T-helper 9 cell (primary cell): Measurements from ENCODE around the gene GNG13.
"Not testable (repeated sequence)": the region's sequence is repeated elsewhere in the genome, so short reads cannot be mapped to it uniquely, and the experiment has no call there.

ENCODE experiments used
- DNase-seq: peaks from one replicate; pipeline ENCODE4 v3.0.0-alpha.2; 2020

The GNG13 gene

GRCh38 chr16:831571-832413 lies 31.3 kb upstream of the GNG13 start:
- no peak for DNase-seq

DNA sequence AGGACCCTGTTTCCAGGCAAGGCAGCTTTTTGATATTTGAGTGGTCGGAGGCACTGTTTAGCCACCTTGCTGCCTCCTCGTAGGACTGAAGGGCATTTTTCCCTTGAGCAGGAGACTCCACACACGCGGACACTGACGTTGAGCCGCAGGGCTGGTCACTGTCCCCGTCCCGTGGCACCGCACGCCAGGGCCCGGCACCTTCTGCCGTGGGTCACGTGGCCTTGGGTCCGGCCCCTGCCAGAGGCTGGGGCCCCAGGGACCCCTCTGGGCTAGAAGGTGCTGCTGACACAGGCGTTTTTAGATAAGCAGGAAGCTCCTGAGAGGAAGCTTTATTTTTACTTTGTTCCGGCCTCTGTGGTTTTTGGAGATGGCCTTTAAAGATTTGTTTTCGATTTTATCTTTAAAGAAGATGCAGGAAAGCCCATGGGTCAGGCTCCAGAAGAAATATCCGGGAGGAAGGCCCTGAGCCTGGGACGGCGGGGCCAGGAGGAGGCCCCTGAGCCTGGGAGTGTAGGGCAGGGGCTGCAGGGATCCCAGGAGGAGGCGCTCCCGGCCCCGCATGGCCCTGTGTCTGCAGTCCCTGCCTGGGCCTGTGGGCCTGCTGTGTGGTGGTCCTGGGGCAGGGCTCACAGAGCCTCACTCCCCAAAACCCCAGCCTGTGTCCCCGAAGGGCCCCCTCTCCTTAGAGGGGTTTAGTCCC lies 30.5 kb upstream of the GNG13 start:
- no peak for DNase-seq

- DNase-seq = no peak
Observed at GRCh38 chr16:830107-830870, 29.8 kb upstream of the GNG13 start.

GRCh38 chr16:828891-829290 lies 28.4 kb upstream of the GNG13 start:
- DNase-seq = no peak

DNA sequence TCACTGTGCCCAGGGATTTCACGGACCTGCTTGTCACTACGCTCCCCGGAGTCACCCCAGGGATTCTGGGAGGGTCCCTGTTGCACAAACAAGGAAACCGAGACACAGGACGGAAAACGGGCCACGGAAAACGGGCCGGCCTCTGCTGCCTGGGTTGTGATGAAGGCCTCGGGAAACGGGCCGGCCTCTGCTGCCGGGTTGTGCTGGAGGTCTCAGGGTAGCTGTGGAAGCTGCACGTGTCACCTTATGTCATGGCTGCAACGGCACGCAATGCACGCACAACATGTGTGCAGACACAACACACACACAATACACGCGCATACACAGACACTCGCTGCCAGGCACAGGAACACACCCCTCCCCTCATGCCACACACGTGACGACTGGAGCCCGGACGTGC lies 27.0 kb upstream of the GNG13 start:
- DNase-seq = no peak

- DNase-seq = no peak
Observed at GRCh38 chr16:825341-826061, 25.0 kb upstream of the GNG13 start.

DNA sequence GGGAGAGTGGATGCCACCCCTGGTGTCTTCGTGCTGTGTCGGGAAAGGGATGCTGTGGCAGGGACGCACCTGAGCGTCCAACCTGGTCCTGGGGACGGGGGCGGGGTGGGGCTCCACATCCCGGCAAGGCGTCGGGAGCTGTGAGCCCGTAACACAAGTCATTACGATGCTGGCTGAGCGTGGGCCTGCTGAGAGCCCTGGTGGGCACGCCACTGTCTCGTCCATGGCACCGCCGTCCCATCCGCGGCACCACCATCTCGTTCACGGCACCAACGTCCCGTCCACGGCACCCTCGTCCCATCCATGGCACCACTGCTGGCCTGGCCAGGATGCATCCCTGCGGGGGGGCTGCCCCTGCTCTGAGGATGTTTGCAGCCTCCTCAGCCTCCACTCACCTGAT lies 24.1 kb upstream of the GNG13 start:
- no peak for DNase-seq

DNA sequence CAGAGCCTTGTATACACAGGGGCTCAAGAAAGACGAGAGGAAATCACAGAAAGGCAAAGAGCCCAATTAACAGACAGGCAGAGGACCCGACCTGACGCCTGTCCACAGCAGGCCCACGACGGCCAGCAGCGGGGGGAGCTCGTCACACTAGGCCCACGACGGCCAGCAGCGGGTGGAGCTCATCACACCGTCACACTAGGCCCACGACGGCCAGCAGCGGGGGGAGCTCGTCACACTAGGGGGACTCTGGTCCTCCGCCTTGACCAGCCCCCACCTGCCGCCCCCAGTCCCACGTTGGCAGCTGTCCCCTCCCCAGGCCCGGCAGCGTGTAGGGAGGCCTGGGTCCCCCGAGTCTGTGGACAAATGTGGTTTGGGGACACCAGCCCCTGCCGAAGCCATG lies 23.7 kb upstream of the GNG13 start:
- no peak for DNase-seq

GRCh38 chr16:822909-823297 lies 22.4 kb upstream of the GNG13 start:
- no peak for DNase-seq

DNA sequence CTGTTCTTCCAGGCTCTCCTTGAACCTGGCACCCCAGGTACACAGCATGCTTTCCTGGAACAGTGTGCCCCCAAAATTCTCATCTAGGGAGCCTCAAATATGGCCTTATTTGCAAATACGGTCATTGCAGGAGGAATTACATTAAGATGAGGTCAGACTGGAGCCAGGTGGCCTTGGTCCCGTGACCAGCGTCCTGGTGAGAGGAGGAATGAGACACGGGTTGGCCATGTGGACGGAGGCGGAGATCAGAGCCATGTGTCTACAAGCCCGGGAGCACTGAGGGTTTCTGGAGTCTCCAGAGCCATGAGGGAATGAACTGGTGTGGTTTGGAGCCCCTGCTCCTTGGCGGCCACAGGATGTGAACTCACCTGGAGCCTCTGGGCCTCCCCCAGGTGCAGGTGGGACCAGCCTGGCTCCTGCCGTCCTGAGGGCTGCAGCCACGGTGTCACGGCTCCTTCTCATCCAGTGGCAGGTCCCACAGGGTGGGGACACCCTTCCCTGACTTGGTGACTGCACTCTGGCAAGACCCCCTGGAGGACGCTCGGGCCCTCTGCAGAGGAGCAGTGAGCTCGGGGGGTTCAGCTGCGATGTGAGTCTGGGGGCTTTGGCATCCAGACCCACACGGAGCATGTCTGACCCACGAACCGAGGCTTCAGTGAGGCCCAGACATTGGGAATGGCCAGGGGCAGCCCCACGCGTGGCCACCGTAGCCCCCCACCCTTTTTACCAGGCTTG lies 21.8 kb upstream of the GNG13 start:
- no peak for DNase-seq

DNA sequence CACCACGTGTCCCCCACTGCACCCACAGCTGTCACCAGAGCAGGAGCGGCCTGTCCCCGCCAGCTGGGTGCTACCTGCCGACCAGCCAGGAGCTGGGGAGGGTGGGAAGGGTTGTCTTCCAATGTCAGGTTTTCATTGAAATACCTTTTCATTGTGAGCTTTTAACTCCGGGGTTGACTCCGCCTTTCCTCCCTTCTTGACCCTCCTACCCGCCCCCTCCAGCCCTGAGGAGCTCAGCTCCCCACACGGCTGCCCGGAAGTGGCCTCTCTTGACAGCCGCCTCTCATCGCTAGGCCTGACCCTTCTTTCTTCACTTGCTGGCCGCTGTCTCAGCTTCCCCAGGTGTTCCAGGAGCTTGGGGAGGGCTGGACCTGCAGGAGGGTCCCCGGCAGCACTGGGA lies 21.2 kb upstream of the GNG13 start:
- DNase-seq = no peak

GRCh38 chr16:820748-821147 lies 20.2 kb upstream of the GNG13 start:
- no peak for DNase-seq

DNA sequence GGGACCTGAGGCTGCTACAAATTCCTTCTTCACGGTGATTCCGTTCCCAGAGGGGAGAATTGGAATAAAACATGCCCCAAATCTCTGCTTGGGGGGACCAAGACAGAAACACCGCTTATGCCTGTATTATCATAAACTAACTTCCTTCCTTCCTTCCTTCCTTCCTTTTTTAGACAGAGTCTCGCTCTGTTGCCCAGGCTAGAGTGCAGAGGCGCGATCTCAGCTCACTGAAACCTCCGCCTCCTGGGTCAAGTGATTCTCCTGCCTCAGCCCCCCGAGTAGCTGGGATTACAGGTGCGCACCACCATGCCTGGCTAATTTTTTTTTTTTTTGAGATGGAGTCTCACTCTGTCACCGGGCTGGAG lies 19.5 kb upstream of the GNG13 start:
- DNase-seq = not testable (repeated sequence)

DNA sequence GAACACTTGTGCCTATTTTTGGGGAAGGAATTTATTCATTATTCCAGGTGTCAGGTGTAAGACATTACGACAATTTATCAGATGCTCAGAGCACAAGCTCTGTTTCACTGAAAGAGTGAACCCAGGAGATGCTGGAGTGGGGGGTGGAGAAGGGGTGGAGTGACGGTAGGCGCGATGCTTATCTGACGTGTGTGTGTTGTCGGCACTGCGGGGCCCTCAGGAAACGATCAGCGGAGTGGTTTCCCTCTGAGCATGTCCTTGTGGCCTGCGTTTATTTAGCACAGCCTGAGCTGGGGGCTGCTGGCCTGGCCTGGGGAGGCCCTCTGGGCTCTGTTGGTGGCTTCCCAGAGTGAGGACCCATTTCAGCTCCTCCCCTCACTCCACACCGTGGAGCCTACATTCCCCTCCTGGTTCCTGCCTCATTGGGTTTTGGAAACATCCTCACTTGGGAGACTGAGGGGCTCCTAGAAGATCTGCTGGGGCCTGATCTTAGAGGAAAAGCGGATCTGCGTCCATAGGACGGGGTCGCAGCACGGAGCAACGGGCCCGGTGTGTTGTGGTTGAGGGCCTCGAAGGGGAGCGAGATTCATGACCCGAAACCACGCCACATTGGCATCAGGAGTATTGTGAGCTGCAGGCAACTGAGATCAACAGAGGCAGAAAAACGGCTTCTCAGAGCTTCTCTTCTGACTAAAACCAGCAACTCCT lies 19.0 kb upstream of the GNG13 start:
- peak; percentile 25 for DNase-seq

- DNase-seq = no peak
Observed at GRCh38 chr16:818592-818991, 18.1 kb upstream of the GNG13 start.

GRCh38 chr16:818132-818531 lies 17.6 kb upstream of the GNG13 start:
- DNase-seq = no peak

GRCh38 chr16:817001-817906 lies 16.7 kb upstream of the GNG13 start:
- no peak for DNase-seq

- no peak for DNase-seq
Observed at GRCh38 chr16:815861-816260, 15.3 kb upstream of the GNG13 start.

DNA sequence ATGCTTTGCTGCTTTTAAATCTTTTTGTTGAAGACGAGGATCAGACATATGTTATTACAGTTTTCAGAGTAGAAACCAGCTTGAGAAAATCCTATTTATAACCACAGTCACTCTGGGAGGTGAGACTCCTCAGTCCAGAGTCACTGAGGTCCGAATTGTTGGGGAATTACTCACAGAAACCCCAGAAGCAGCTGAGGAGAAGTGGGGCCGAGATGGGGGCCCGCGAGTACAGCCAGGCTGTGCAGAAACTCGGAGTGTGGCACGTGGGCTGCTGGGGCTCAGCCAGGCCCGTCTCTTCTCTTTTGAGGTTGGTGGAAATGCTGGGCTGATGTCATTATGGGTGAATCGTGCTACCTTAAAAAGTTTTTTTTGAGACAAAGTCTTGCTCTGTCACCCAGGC lies 14.4 kb upstream of the GNG13 start:
- DNase-seq = no peak

GRCh38 chr16:813916-814412 lies 13.4 kb upstream of the GNG13 start:
- DNase-seq = no peak
